Endothelial cell of umbilical vein (primary cell): ENCODE data around the gene PSMB7. TPM values are rescaled to one million over a fixed set of nuclear protein-coding genes. Genes with fewer than 3 reads are reported as not detected.

Experiments
- BruUV-seq: library from RNA; stranded (reverse); fragments of 400-500 nt; replicated peaks from 2 replicates; lab custom pipeline; 2021; lab: Mats Ljungman, UMichigan
- CTCF ChIA-PET: fragments of 300-600, 350-600 bp; sonication (Branson Sonifier 250); formaldehyde crosslinking; loops from one replicate; lab custom pipeline; 2021; ENCODE audit warnings: antibody characterized with exemption, inconsistent platforms; lab: Charles Lee
- POLR2A ChIA-PET: fragments of 300-600, 350-600 bp; sonication (Branson Sonifier 250); formaldehyde crosslinking; loops from one replicate; lab custom pipeline; 2021; ENCODE audit warnings: antibody characterized with exemption, inconsistent platforms; lab: Charles Lee
- DNase-seq: peaks from one replicate; pipeline ENCODE4 v3.0.0-alpha.2; 2011; ENCODE audit warnings: low read depth, low spot score
- FAIRE-seq: peaks from 2 replicates; lab custom pipeline; 2011; peaks lifted over from hg19 to GRCh38; lab: Jason Lieb, UNC
- H2AFZ ChIP-seq: 2 replicates; pipeline ENCODE4 v1.6.0; 2012; ENCODE audit warnings: low read depth, low read length, control low read depth, inconsistent platforms
- H3K27ac ChIP-seq: 2 replicates; pipeline ENCODE4 v1.5.1; 2011; ENCODE audit warnings: low read depth, mild to moderate bottlenecking, control low read depth, low read length, moderate library complexity; ENCODE audit not compliant: insufficient read depth
- H3K27me3 ChIP-seq, 2 experiments: 2 replicates each; pipeline versions ENCODE4 v1.6.0 to v1.6.1; 2011; ENCODE audit warnings: low read length in 2 of 2, mixed read lengths in 1 of 2; ENCODE audit not compliant: control insufficient read depth in 2 of 2, insufficient read depth in 2 of 2
- H3K36me3 ChIP-seq, 2 experiments: 2 replicates in 1 of 2; 3 replicates in 1 of 2; pipeline ENCODE4 v1.5.1; 2011; ENCODE audit warnings: low read length in 2 of 2, mild to moderate bottlenecking in 1 of 2, moderate library complexity in 1 of 2; ENCODE audit not compliant: control insufficient read depth in 2 of 2, insufficient read depth in 2 of 2; ENCODE audit errors: extremely low read depth in 1 of 2
- H3K4me1 ChIP-seq: 3 replicates; pipeline ENCODE4 v1.5.1; 2011; ENCODE audit warnings: mild to moderate bottlenecking, low read length; ENCODE audit not compliant: control insufficient read depth, insufficient read depth; ENCODE audit errors: extremely low read depth
- H3K4me2 ChIP-seq: 2 replicates; pipeline ENCODE4 v1.6.1; 2011; ENCODE audit warnings: low read length, control low read depth, mixed read lengths; ENCODE audit not compliant: insufficient read depth
- H3K4me3 ChIP-seq, 3 experiments: fragments of 200-600 bp in 1 of 3; sonication (generic), shearing (Covaris generic) in 1 of 3; replicated peaks in 1 of 3; 2 replicates each; pipeline ENCODE4 v1.5.1; 2011 to 2016; ENCODE audit warnings: control low read depth in 3 of 3, low read length in 3 of 3, mild to moderate bottlenecking in 2 of 3, inconsistent platforms in 1 of 3, low read depth in 1 of 3, moderate library complexity in 1 of 3; ENCODE audit not compliant: insufficient read depth in 1 of 3
- H3K79me2 ChIP-seq: 2 replicates; pipeline ENCODE4 v1.6.0; 2012; ENCODE audit warnings: low read length, inconsistent platforms; ENCODE audit not compliant: control insufficient read depth, insufficient read depth
- H3K9ac ChIP-seq: replicated peaks from 2 replicates; pipeline ENCODE3; 2011; ENCODE audit warnings: low read length, control low read depth; ENCODE audit not compliant: insufficient read depth; ENCODE audit errors: extremely low read depth
- H3K9me1 ChIP-seq: replicated peaks from 3 replicates; pipeline ENCODE4 v1.6.0; 2011; ENCODE audit warnings: mild to moderate bottlenecking, low read length; ENCODE audit not compliant: control insufficient read depth, insufficient read depth; ENCODE audit errors: extremely low read depth
- H3K9me3 ChIP-seq: replicated peaks from 2 replicates; pipeline ENCODE4 v1.5.1; 2012; ENCODE audit warnings: low read length, inconsistent platforms; ENCODE audit not compliant: control insufficient read depth, insufficient read depth
- H4K20me1 ChIP-seq: replicated peaks from 2 replicates; pipeline ENCODE3; 2011; ENCODE audit warnings: mild to moderate bottlenecking, low read length; ENCODE audit not compliant: control insufficient read depth, insufficient read depth; ENCODE audit errors: extremely low read depth
- CTCF ChIP-seq, 2 donors: IDR thresholded peaks; 1 replicate in 1 of 2; 2 replicates in 1 of 2; pipeline ENCODE4 v1.5.1; 2011; ENCODE audit warnings: low read length in 2 of 2, mild to moderate bottlenecking in 2 of 2, moderate library complexity in 2 of 2, control low read depth in 1 of 2, inconsistent platforms in 1 of 2, low read depth in 1 of 2; ENCODE audit not compliant: insufficient read depth in 1 of 2; ENCODE audit errors: extremely low read depth in 1 of 2
- EZH2 ChIP-seq: IDR thresholded peaks from 2 replicates; pipeline ENCODE4 v1.6.1; 2012; ENCODE audit warnings: borderline replicate concordance, low read depth, mild to moderate bottlenecking, moderate library complexity, low read length, inconsistent platforms; ENCODE audit not compliant: severe bottlenecking
- FOS ChIP-seq: IDR thresholded peaks from 2 replicates; pipeline ENCODE4 v1.6.1; 2011; ENCODE audit warnings: mild to moderate bottlenecking, low read length, moderate library complexity, borderline replicate concordance; ENCODE audit not compliant: insufficient read depth
- GATA2 ChIP-seq: IDR thresholded peaks from 2 replicates; pipeline ENCODE4 v1.7.0; 2011; ENCODE audit warnings: low read depth, mild to moderate bottlenecking, moderate library complexity, mixed read lengths, low read length; ENCODE audit not compliant: insufficient read length, insufficient read depth
- JUN ChIP-seq: IDR thresholded peaks from 2 replicates; pipeline ENCODE4 v1.6.1; 2011; ENCODE audit warnings: borderline replicate concordance, low read depth; ENCODE audit not compliant: insufficient read length, insufficient read depth
- MAX ChIP-seq: IDR thresholded peaks from 2 replicates; pipeline ENCODE4 v1.6.1; 2011; ENCODE audit not compliant: insufficient read depth, insufficient read length
- MYC ChIP-seq: IDR thresholded peaks from one replicate; pipeline ENCODE4 v1.6.1; 2011; ENCODE audit warnings: mild to moderate bottlenecking, low read depth, low read length
- POLR2A ChIP-seq: IDR thresholded peaks from 2 replicates; pipeline ENCODE4 v1.6.1; 2012; ENCODE audit warnings: low read depth, mild to moderate bottlenecking, control low read depth, low read length
- POLR2AphosphoS5 ChIP-seq: IDR thresholded peaks from 2 replicates; pipeline ENCODE4 v1.6.1; 2012; ENCODE audit warnings: low read depth, mild to moderate bottlenecking, control low read depth, low read length, moderate library complexity; ENCODE audit not compliant: insufficient read depth
- dilution Hi-C: fragments of 300-500 bp; cut with MboI; formaldehyde crosslinking; loops from one replicate; pipeline ENCODE4 v1.15.0; 2019; ENCODE audit warnings: low sequenced_read_pairs; ENCODE audit not compliant: extremely low pct_ligation_motif_present
- intact Hi-C: fragments of 100-400 bp; cut with micrococcal nuclease; formaldehyde crosslinking; loops from one replicate; pipeline ENCODE4 v1.10.0; 2022
- polyA plus RNA-seq, 4 experiments: library from polyadenylated mRNA; depleted of rRNA in 3 of 4; stranded (reverse) in 3 of 4; unstranded in 1 of 4; fragments of >200 nt; gene quantifications; 2 replicates each; pipeline versions ENCODE4 v1.2.1 to v1.2.3, GENCODE V29; 2011 to 2012; ENCODE audit warnings: missing spikeins in 1 of 4
- total RNA-seq: library from RNA; stranded (reverse); gene quantifications from 2 replicates; pipeline ENCODE4 v1.2.3, GENCODE V29; 2021

PSMB7 gene
- total and polyA plus RNA-seq, 2 donors (not counting 3 experiments of a cell fraction or from before 2014, with no cell fraction given) = 227 to 366 TPM

DNA sequence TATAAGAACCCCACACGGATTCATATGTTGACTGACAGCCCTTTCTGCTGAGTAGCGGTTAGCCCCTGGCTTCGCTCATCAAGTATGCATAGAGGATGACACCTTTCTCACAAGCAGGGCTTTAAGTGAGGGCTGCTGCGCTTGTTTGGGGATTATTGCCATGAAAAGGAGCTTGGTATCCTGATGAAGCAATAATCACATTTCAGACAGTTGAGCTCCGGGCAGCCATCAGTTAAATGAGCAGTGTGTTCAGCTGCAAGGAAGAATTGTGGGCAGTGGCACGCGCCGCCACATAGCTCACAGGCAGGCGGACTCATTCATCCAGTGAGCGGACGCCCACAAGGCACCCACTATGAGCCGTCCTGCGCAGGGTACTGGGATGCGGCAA lies 79.9 kb downstream of the PSMB7 start:
- ChIA-PET POLR2A (no interaction called here), CTCF (no interaction called here)

More for the DNA sequence above, 79.9 kb downstream of the PSMB7 start:
- DNase-seq = no peak
- intact Hi-C loops = no loop called here
- Histone ChIP-seq H3K9me1 (no peaks in the 10 kb centered on the region), H3K36me3 (peaks cover 8 to 38% of the 10 kb centered on the region in 2 experiments), H3K4me1 (no peaks in the 10 kb centered on the region), H3K27ac (no peak overlapping the region), H4K20me1 (no peaks in the 10 kb centered on the region), H3K79me2 (no peaks in the 10 kb centered on the region), H2AFZ (no peak overlapping the region), H3K4me2 (no peak overlapping the region), H3K27me3 (no peaks in the 10 kb centered on the region), H3K9ac (no peak overlapping the region), H3K9me3 (no peaks in the 10 kb centered on the region), H3K4me3 (no peak overlapping the region)
- dilution Hi-C loops = no loop called here
- no peak for FAIRE-seq
- BruUV-seq = no TSS peak
- TF ChIP-seq POLR2A (no peak), FOS (no peak), MYC (no peak), EZH2 (no peak), POLR2AphosphoS5 (no peak), GATA2 (no peak), CTCF (IDR thresholded peaks at IDR 0.05; ENCODE audit: extremely low read depth in 1 of 2, insufficient read depth in 1 of 2, low read depth in 1 of 2, low read length in 2 of 2) (no peak), MAX (no peak), JUN (no peak)
